Measurements from ENCODE around the gene KIAA1671. TPM values are rescaled to one million over a fixed set of nuclear protein-coding genes. Genes with fewer than 3 reads are reported as not detected.

The KIAA1671 gene
- total and polyA plus RNA-seq, 2 of the 13 experiments (the other 11 are each of a cell fraction or from before 2014, with no cell fraction given), result 13.5 to 13.6 TPM

DNA sequence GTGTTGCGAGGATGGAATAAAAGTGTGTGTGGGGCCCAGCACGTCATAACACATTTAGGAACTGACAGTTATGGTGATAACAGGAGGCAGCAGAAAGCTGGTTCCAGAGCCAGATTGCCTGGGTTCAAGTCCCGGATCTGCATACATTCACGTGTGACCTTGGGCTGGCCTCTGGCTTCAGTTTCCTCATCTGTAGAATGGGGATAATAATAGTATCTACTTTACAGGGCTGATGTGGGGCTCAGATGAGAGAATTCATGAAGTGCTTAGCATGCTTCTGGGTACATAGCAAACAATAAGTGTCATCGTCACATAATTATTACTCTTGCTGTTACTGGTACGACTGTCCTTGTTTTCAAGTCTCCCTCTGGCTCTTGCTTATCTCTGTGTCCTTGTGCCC, 97.3 kb downstream of the KIAA1671 start:
- no peak overlapping the region for H2AFZ ChIP-seq (ENCODE audit: low read length)
- H3K27ac ChIP-seq (ENCODE audit: extremely low read length, insufficient read depth, low read length), result no peak overlapping the region
- H3K4me3 ChIP-seq (replicated peaks in 1 of 3; ENCODE audit: insufficient read depth in 1 of 3, low read depth in 2 of 3, low read length in 3 of 3), result no peak overlapping the region
- FAIRE-seq (no peak), DNase-seq (ENCODE audit: low spot score) (no peak), ATAC-seq (no peak)
- TF ChIP-seq ZNF629 (CRISPR knock-in tag; conservative IDR thresholded peaks at IDR 0.05) (peak; percentile 42), ZC3H13 (CRISPR knock-in tag; IDR thresholded peaks at IDR 0.05) (no peak)
- H4K20me1 ChIP-seq (ENCODE audit: insufficient read depth, low read length), result no peaks in the 10 kb centered on the region
- H3K9ac ChIP-seq (ENCODE audit: insufficient read depth, low read depth, low read length), result no peak overlapping the region
- peaks cover 31% of the 10 kb centered on the region for H3K4me1 ChIP-seq (ENCODE audit: insufficient read depth, low read length)
- WGBS (ENCODE audit: low lambda C conversion rate), result 99% methylated on average over 5 of the region's 6 CpGs
- no TSS peak for BruUV-seq (replicated peaks)
- no peaks in the 10 kb centered on the region for H3K79me2 ChIP-seq (ENCODE audit: insufficient read depth, low read length)
- ChIA-PET POLR2A (no interaction called here), CTCF (ENCODE audit: low intra/inter-chr PET ratio, low total read pairs) (interaction anchor here (1.4 to 4.5 kb wide), 2 partner anchors 111 to 281 kb away, joined by 3 to 23 read pairs; no protein-coding TSS in a partner anchor)
- no peaks in the 10 kb centered on the region for H3K27me3 ChIP-seq (ENCODE audit: control insufficient read depth in 1 of 2, insufficient read depth in 2 of 2, low read length in 2 of 2)
- peaks cover 6% of the 10 kb centered on the region; the same call in 1 of the 2 replicates for H3K9me3 ChIP-seq (ENCODE audit: low read length)
- peaks cover 12 to 23% of the 10 kb centered on the region in 2 experiments for H3K36me3 ChIP-seq (replicated peaks in 1 of 2; ENCODE audit: control insufficient read depth in 1 of 2, insufficient read depth in 2 of 2, low read length in 2 of 2)
- H3K4me2 ChIP-seq (ENCODE audit: low read depth, low read length), result no peak overlapping the region
- in situ Hi-C loops (cut with HindIII; ENCODE audit: extremely low pct_ligation_motif_present, low pct_unique_long_range_greater_than_20kb) (loop anchor here (10.0 to 25.0 kb wide), 2 partner anchors 105 to 287 kb away; partner anchors contain the start of genes LHFPL7 and PIWIL3), intact Hi-C loops (cut with micrococcal nuclease; ENCODE audit: unreplicated experiment) (no loop called here)

DNA sequence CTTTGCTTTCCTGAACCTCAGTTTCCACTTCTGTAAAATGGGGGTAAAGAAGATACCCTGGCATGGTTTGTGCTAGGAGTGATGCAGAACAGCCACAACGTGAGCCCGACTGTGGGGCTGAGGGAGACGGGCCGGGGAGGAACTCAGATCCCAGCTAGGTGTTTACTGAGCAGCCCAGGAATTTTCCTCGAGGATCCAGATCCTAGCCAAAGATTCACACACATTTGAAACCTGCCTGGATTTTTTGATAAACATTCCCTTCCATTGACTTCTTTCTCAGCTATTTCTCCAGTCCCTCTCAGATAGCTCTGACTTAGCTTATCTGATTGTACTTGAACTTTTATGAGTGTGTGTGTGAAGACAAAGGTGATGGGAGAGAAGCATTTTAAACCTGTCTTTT, 98.0 kb downstream of the KIAA1671 start:
- intact Hi-C loops (cut with micrococcal nuclease; ENCODE audit: unreplicated experiment) (no loop called here), in situ Hi-C loops (cut with HindIII; ENCODE audit: extremely low pct_ligation_motif_present, low pct_unique_long_range_greater_than_20kb) (loop anchor here (10.0 kb wide), 1 partner anchor 106 kb away; the partner anchor contains the start of gene LHFPL7)
- H3K36me3 ChIP-seq (replicated peaks in 1 of 2; ENCODE audit: control insufficient read depth in 1 of 2, insufficient read depth in 2 of 2, low read length in 2 of 2), result peaks cover 12 to 23% of the 10 kb centered on the region in 2 experiments
- no peak overlapping the region for H3K4me2 ChIP-seq (ENCODE audit: low read depth, low read length)
- no peaks in the 10 kb centered on the region for H4K20me1 ChIP-seq (ENCODE audit: insufficient read depth, low read length)
- 100% methylated on average over 5 of the region's 5 CpGs for WGBS (ENCODE audit: low lambda C conversion rate)
- POLR2A ChIA-PET, result no interaction called here
- peaks cover 6% of the 10 kb centered on the region; the same call in 1 of the 2 replicates for H3K9me3 ChIP-seq (ENCODE audit: low read length)
- H3K4me1 ChIP-seq (ENCODE audit: insufficient read depth, low read length), result peaks cover 31% of the 10 kb centered on the region
- no peak overlapping the region for H3K4me3 ChIP-seq (replicated peaks in 1 of 3; ENCODE audit: insufficient read depth in 1 of 3, low read depth in 2 of 3, low read length in 3 of 3)
- ATAC-seq (no peak), DNase-seq (ENCODE audit: low spot score) (no peak), FAIRE-seq (no peak)
- TF ChIP-seq, protein P1, sequence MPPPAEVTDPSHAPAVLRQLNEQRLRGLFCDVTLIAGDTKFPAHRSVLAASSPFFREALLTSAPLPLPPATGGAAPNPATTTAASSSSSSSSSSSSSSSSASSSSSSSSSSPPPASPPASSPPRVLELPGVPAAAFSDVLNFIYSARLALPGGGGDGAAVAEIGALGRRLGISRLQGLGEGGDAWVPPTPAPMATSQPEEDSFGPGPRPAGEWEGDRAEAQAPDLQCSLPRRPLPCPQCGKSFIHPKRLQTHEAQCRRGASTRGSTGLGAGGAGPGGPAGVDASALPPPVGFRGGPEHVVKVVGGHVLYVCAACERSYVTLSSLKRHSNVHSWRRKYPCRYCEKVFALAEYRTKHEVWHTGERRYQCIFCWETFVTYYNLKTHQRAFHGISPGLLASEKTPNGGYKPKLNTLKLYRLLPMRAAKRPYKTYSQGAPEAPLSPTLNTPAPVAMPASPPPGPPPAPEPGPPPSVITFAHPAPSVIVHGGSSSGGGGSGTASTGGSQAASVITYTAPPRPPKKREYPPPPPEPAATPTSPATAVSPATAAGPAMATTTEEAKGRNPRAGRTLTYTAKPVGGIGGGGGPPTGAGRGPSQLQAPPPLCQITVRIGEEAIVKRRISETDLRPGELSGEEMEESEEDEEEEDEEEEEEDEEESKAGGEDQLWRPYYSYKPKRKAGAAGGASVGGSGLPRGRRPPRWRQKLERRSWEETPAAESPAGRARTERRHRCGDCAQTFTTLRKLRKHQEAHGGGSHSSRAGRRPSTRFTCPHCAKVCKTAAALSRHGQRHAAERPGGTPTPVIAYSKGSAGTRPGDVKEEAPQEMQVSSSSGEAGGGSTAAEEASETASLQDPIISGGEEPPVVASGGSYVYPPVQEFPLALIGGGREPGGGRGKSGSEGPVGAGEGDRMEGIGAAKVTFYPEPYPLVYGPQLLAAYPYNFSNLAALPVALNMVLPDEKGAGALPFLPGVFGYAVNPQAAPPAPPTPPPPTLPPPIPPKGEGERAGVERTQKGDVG (CRISPR knock-in tag; IDR thresholded peaks at IDR 0.05; ENCODE audit: borderline replicate concordance), result no peak
- no peak overlapping the region for H2AFZ ChIP-seq (ENCODE audit: low read length)
- no peaks in the 10 kb centered on the region for H3K79me2 ChIP-seq (ENCODE audit: insufficient read depth, low read length)
- no TSS peak for BruUV-seq (replicated peaks)
- H3K27me3 ChIP-seq (ENCODE audit: control insufficient read depth in 1 of 2, insufficient read depth in 2 of 2, low read length in 2 of 2), result no peaks in the 10 kb centered on the region
- no peak overlapping the region for H3K9ac ChIP-seq (ENCODE audit: insufficient read depth, low read depth, low read length)
- CTCF ChIA-PET (ENCODE audit: low intra/inter-chr PET ratio, low total read pairs), result interaction anchor here (4.5 kb wide), 1 partner anchor 111 kb away, joined by 23 read pairs; no protein-coding TSS in a partner anchor
- H3K27ac ChIP-seq (ENCODE audit: extremely low read length, insufficient read depth, low read length), result no peak overlapping the region
